COLO829 (cell line): ENCODE data around the gene SLC10A3.
A peak's percentile ranks its signal among the peaks of the same experiment; 100 is the strongest.

Experiments
- DNase-seq: peaks from one replicate; pipeline ENCODE4 v3.0.0; 2012; ENCODE audit warnings: low spot score

The SLC10A3 gene

GRCh38 chrX:154482786-154483185 lies 7.6 kb downstream of the SLC10A3 start:
- no peak for DNase-seq

DNA sequence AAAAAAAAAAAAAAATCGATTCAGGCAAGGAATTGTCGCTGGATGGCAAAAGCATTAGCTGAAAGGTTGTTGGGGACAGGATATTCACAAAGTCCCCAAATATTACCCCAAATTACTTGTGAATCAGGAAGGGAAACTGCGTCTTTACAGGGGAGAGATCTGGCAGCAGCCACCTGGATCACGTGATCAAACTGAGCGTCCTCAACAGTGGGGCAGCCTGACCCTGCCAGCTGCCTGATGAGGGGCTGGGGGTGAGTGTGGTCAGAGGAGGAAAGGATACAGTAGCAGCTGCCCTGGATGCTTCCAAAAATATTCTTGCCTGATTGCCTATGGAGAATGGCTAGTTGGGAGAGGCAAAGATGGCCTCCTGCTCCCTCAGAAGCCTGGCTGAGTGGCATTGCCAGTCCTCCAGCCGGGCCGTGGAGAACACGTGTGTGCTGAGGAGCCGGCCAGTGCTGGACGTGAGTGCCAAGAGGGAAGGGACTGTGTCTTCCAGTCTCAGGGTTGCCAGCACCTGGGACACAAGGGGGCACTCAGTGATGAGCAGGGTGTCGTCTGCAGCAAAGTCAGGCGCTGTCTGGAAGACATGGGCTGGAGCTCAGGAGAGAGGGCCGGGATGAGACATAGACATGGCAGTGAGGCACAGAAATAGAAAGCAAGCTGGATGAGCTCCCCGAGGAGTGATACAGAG lies 8.4 kb downstream of the SLC10A3 start:
- DNase-seq = no peak

- DNase-seq = no peak
Measured at GRCh38 chrX:154481195-154481594, 9.2 kb downstream of the SLC10A3 start.

DNA sequence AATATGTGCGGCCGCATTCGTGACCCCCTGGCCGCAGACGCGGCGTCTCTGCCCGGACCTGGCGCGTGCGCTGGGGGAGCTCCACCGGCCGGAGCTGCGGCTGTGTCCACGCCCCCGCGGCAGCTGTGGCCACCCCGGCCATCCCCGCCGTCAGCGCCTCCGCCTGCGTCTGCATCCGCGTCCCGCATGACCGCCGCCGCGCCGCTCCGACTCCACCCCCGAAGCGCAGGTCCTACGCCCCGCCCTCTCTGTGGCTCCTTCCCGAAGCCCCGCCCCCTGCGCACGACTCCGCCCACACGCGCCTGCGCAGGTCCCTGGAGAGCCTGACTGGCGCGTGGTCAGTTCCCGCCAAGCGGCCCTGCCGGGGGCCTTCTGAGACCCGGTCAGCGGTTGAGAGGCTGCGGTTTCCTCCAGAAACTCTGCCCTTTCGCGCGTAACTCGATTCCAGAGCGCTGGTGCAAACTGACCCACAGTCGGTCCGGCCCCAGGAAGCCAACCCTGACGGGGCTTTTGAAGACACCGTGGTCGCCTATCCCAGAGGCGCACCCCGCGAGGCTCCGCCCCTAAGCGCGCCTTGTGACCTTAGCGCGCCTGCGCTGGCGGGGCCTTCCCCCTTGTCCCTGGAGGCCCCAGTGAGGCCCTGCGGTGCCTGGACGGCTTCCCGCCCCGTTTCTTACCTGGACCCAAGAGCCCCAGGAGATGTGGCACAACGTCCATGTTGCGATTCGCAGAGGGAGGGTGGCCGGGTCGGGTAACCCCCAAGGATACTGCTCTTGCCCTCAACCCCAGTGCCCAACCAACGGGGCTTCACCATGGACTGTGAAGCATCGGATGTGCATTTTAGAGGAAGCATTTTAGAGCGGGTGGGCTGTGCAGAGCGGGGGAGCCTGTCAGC lies 11.5 kb downstream of the SLC10A3 start, which contains the start of gene LAGE3:
TSS of gene LAGE3 (minus strand) at position 554 of the 895 bp plus-strand sequence. CDS start at position 188, 366 bp downstream.
- DNase-seq = peak; percentile 92

- DNase-seq = no peak
Measured at GRCh38 chrX:154477891-154478477, 12.4 kb downstream of the SLC10A3 start.

- no peak for DNase-seq
Measured at GRCh38 chrX:154476821-154477220, 13.6 kb downstream of the SLC10A3 start.

DNA sequence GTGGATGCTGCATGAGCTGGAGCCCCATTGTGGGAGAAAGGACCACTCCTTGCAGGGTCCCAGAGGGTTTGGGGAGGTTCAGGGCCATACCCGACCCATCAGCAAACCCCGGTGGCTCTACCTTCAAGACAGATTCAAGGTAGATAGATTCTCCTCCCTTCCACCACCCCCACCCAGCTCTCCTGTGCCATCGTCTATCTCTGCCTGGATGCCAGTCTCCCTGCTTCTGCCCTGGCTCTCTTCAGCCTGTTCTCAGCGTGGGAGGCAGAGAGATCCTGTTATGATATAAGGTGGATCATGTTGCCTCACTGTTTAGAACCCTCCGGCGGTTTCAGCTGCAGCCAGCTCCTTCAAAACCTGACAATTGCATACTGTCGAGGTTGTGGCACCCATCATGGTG lies 16.7 kb downstream of the SLC10A3 start:
- no peak for DNase-seq

- DNase-seq = no peak
Measured at GRCh38 chrX:154472685-154473632, 17.5 kb downstream of the SLC10A3 start.

GRCh38 chrX:154471839-154472684 lies 18.4 kb downstream of the SLC10A3 start:
- no peak for DNase-seq

DNA sequence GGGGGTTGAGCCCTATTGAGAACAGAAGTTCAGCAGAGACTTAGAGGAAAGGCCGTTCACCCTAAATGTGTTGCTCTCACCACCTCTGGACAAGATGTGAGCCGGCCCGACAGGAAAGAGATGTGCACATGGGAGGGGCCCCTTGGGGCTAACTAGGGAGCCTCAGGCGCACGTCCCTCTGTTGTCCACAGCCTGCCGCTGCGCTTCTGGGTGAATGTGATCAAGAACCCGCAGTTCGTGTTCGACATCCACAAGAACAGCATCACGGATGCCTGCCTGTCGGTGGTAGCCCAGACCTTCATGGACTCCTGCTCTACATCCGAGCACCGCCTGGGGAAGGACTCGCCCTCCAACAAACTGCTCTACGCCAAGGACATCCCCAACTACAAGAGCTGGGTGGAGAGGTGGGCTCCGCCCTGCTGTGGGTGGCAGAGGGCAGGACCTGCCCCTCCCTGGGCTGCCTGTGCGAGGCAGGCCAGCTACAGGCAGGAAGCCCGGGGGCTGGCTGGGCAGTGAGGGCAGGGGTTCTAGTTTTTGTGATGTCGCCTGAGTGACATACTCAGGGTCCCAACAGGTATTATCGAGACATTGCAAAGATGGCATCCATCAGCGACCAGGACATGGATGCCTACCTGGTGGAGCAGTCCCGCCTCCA lies 19.4 kb downstream of the SLC10A3 start:
- DNase-seq = no peak

DNA sequence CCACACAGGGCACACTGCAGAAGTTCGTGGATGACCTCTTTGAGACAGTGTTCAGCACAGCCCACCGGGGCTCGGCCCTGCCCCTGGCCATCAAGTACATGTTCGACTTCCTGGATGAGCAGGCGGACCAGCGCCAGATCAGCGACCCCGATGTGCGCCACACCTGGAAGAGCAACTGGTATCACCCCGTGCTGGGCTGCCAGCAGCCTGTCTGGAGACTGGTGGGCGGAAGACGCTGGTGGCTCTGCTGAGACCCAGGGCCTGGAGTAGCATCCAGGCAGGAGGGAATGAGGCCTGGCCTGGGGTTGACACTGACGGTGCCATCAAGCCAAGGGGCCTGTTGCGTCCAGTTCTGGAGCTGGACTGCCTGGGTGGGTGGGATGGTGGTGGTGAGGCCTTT lies 20.0 kb downstream of the SLC10A3 start:
- DNase-seq = no peak

- no peak for DNase-seq
Measured at GRCh38 chrX:154469880-154470279, 20.5 kb downstream of the SLC10A3 start.

- DNase-seq = no peak
Measured at GRCh38 chrX:154469114-154469513, 21.3 kb downstream of the SLC10A3 start.

GRCh38 chrX:154468217-154468616 lies 22.2 kb downstream of the SLC10A3 start:
- DNase-seq = no peak

GRCh38 chrX:154467556-154467955 lies 22.9 kb downstream of the SLC10A3 start:
- DNase-seq = no peak

DNA sequence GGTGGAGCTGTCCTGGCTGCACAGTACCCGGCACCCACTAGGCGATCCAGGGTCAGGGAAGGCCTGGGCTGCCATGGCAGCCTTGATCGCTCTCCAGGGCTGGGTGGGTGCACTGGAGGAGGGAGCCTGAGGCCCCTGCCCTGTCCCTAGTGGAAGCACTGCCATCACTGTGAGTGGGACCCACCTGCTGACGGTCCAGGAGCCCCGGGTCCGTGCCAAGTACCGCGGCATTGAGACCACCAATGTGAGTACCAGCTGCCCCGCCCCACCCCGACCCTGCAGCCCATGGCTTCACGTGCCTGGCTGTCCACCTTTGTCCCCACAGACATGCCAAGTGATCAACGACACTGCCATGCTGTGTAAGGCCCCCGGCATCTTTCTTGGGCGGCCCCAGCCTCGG lies 23.5 kb downstream of the SLC10A3 start:
- no peak for DNase-seq

GRCh38 chrX:154466036-154466435 lies 24.4 kb downstream of the SLC10A3 start:
- DNase-seq = no peak

DNA sequence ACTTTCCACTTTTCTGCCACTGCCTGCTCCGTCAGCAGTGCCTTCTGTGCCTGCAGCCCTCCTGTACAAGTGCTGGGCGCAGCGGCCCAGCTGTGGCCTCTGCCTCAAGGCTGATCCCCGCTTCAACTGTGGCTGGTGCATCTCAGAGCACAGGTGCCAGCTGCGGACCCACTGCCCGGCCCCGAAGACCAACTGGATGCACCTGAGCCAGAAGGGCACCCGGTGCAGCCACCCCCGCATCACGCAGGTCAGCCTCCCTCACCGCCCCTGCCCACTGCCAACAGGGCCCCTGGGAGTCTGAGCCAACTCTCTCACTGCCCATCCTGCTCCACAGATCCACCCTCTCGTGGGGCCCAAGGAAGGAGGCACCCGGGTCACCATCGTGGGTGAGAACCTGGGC lies 24.8 kb downstream of the SLC10A3 start:
- DNase-seq = no peak

DNA sequence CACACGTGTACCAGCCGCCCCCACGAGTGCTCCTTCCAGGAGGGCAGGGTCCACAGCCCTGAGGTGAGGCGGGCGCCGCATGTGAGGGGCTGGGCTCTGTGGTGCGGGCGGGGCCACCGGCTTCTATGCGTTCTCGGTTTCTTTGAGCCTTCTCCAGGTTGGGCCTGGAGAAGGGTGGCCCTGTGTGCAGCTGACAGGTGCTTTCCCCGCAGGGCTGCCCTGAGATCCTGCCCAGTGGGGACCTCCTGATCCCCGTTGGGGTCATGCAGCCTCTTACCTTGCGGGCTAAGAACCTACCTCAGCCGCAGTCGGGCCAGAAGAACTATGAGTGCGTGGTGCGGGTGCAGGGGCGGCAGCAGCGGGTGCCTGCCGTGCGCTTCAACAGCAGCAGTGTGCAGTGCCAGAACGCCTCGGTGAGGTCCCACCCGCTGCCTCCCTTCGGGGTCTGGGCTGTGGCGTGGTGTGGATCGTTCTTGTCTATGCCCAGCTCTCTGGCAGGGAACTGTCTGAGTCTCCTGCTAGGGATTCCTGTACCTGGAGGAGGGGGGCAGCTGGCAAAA lies 25.5 kb downstream of the SLC10A3 start:
- DNase-seq = no peak
